ENCODE results near the gene ANKRD11. TPM values are rescaled to one million over a fixed set of nuclear protein-coding genes. Genes with fewer than 3 reads are reported as not detected.
A peak's percentile ranks its signal among the peaks of the same experiment; 100 is the strongest.

ANKRD11 gene
- total RNA-seq, 1 experiment from 2014 or later, result 297 TPM

- no TSS peak for BruUV-seq (replicated peaks)
- CTCF ChIA-PET, result no interaction called here
- peaks cover 44% of the 10 kb centered on the region for H3K4me1 Mint-ChIP-seq (ENCODE audit: low read depth, unreplicated experiment)
Observed at GRCh38 chr16:89413811-89414585, 76.4 kb downstream of the ANKRD11 start.

DNA sequence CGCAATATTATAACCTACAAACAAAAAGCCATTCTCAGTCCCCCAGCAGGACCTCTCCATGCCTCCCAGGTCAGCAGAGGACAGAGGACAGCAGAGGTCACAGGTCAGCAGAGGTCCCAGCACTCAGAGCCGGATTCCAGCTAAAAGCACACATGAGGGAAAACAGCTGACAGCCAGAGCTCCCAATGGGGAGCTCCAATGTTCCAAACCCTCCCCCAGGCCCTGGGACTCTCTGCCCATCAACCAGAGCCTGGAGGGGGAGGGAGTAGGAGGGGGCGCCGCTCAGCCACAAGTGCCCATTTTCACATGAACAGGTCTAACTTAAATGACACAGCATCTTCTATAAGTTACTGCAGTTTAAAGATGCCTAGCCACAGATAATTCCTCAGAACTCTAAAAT lies 77.5 kb downstream of the ANKRD11 start:
- DNase-seq, result no peak
- Histone ChIP-seq H3K27me3 (replicated peaks; ENCODE audit: control insufficient read depth, insufficient read depth, low read length) (no peaks in the 10 kb centered on the region), H3K4me1 (peaks cover 60% of the 10 kb centered on the region), H3K4me3 (ENCODE audit: low read depth, low read length) (no peak overlapping the region), H3K36me3 (ENCODE audit: control insufficient read depth, insufficient read depth, low read length) (no peaks in the 10 kb centered on the region), H3K9me3 (no peaks in the 10 kb centered on the region)
- no TSS peak for BruUV-seq (replicated peaks)
- peak overlapping the region; percentile 14 for H3K27ac Mint-ChIP-seq (ENCODE audit: unreplicated experiment)
- POLR2A ChIA-PET, result interaction anchor here (0.6 kb wide), 1 partner anchor 147 kb away, joined by 4 read pairs; no protein-coding TSS in a partner anchor
- H3K36me3 Mint-ChIP-seq (ENCODE audit: insufficient read depth, unreplicated experiment), result peaks cover 81% of the 10 kb centered on the region
- peaks cover 48% of the 10 kb centered on the region for H3K4me1 Mint-ChIP-seq (ENCODE audit: low read depth, unreplicated experiment)
- TF ChIP-seq, protein P1, sequence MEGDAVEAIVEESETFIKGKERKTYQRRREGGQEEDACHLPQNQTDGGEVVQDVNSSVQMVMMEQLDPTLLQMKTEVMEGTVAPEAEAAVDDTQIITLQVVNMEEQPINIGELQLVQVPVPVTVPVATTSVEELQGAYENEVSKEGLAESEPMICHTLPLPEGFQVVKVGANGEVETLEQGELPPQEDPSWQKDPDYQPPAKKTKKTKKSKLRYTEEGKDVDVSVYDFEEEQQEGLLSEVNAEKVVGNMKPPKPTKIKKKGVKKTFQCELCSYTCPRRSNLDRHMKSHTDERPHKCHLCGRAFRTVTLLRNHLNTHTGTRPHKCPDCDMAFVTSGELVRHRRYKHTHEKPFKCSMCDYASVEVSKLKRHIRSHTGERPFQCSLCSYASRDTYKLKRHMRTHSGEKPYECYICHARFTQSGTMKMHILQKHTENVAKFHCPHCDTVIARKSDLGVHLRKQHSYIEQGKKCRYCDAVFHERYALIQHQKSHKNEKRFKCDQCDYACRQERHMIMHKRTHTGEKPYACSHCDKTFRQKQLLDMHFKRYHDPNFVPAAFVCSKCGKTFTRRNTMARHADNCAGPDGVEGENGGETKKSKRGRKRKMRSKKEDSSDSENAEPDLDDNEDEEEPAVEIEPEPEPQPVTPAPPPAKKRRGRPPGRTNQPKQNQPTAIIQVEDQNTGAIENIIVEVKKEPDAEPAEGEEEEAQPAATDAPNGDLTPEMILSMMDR (IDR thresholded peaks at IDR 0.05; ENCODE audit: insufficient read depth in 1 of 2, low read depth in 1 of 2, low read length in 1 of 2, severe bottlenecking in 1 of 2, unreplicated experiment in 1 of 2), result no peak
- H3K9me3 Mint-ChIP-seq (ENCODE audit: unreplicated experiment), result no peaks in the 10 kb centered on the region
- intact Hi-C loops (cut with micrococcal nuclease; ENCODE audit: unreplicated experiment), result no loop called here
- CTCF ChIA-PET, result no interaction called here
- no peak overlapping the region for H3K4me3 Mint-ChIP-seq (ENCODE audit: unreplicated experiment)
- H3K27me3 Mint-ChIP-seq (ENCODE audit: insufficient read depth, unreplicated experiment), result no peaks in the 10 kb centered on the region

More at GRCh38 chr16:89413811-89414585, 76.4 kb downstream of the ANKRD11 start:
- H3K27me3 Mint-ChIP-seq (ENCODE audit: insufficient read depth, unreplicated experiment), result no peaks in the 10 kb centered on the region
- Histone ChIP-seq H3K4me1 (peaks cover 60% of the 10 kb centered on the region), H3K9me3 (no peaks in the 10 kb centered on the region), H3K4me3 (ENCODE audit: low read depth, low read length) (no peak overlapping the region), H3K36me3 (ENCODE audit: control insufficient read depth, insufficient read depth, low read length) (no peaks in the 10 kb centered on the region), H3K27me3 (replicated peaks; ENCODE audit: control insufficient read depth, insufficient read depth, low read length) (no peaks in the 10 kb centered on the region)
- TF ChIP-seq, protein P1 (IDR thresholded peaks at IDR 0.05; ENCODE audit: insufficient read depth in 1 of 2, low read depth in 1 of 2, low read length in 1 of 2, severe bottlenecking in 1 of 2, unreplicated experiment in 1 of 2), result no peak
- no peak overlapping the region for H3K4me3 Mint-ChIP-seq (ENCODE audit: unreplicated experiment)
- no peak overlapping the region for H3K27ac Mint-ChIP-seq (ENCODE audit: unreplicated experiment)
- no peaks in the 10 kb centered on the region for H3K9me3 Mint-ChIP-seq (ENCODE audit: unreplicated experiment)
- no peak for DNase-seq
- POLR2A ChIA-PET, result no interaction called here
- peaks cover 80% of the 10 kb centered on the region for H3K36me3 Mint-ChIP-seq (ENCODE audit: insufficient read depth, unreplicated experiment)
- intact Hi-C loops (cut with micrococcal nuclease; ENCODE audit: unreplicated experiment), result no loop called here

DNA sequence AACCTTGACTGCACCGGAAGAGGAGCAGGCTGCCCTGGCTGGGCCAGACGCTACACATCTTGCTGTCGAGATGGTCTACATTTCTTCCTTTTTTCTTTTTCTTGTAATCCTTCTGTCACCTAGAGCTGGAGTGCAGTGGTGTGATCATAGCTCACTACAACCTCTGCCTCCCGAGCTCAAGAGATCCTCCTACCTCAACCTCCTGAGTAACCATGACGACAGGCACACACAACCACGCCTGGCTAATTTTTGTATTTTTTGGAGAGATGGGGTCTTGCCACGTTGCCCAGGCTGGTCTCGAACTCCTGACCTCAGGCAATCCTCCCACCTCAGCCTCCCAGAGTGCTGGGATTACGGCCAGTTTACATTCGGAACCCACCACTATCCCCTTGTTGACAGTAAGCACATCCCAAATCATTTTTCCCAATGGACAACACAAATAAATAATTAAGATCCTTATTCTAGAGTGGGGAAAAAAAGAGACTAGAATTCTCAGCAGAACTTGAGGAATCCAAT lies 79.0 kb downstream of the ANKRD11 start:
- BruUV-seq (replicated peaks), result no TSS peak
- Mint-ChIP-seq H3K9me3 (ENCODE audit: unreplicated experiment) (no peaks in the 10 kb centered on the region), H3K4me1 (ENCODE audit: low read depth, unreplicated experiment) (peaks cover 55% of the 10 kb centered on the region), H3K4me3 (ENCODE audit: unreplicated experiment) (peak overlapping the region; percentile 28), H3K27ac (ENCODE audit: unreplicated experiment) (no peak overlapping the region), H3K36me3 (ENCODE audit: insufficient read depth, unreplicated experiment) (peaks cover 80% of the 10 kb centered on the region), H3K27me3 (ENCODE audit: insufficient read depth, unreplicated experiment) (no peaks in the 10 kb centered on the region)
- Histone ChIP-seq H3K4me3 (ENCODE audit: low read depth, low read length) (no peak overlapping the region), H3K4me1 (peaks cover 64% of the 10 kb centered on the region), H3K9me3 (no peaks in the 10 kb centered on the region), H3K27me3 (replicated peaks; ENCODE audit: control insufficient read depth, insufficient read depth, low read length) (no peaks in the 10 kb centered on the region), H3K36me3 (ENCODE audit: control insufficient read depth, insufficient read depth, low read length) (no peaks in the 10 kb centered on the region)
- DNase-seq, result no peak
- TF ChIP-seq, protein P1 (IDR thresholded peaks at IDR 0.05; ENCODE audit: insufficient read depth in 1 of 2, low read depth in 1 of 2, low read length in 1 of 2, severe bottlenecking in 1 of 2, unreplicated experiment in 1 of 2), result no peak
- POLR2A ChIA-PET, result no interaction called here
- CTCF ChIA-PET, result no interaction called here
- intact Hi-C loops (cut with micrococcal nuclease; ENCODE audit: unreplicated experiment), result no loop called here

Measured in Caco-2 (cell line).